ENCODE measurements around the gene TEX14.
"Not testable (repeated sequence)": the region's sequence is repeated elsewhere in the genome, so short reads cannot be mapped to it uniquely, and the experiment has no call there.

The TEX14 gene

DNA sequence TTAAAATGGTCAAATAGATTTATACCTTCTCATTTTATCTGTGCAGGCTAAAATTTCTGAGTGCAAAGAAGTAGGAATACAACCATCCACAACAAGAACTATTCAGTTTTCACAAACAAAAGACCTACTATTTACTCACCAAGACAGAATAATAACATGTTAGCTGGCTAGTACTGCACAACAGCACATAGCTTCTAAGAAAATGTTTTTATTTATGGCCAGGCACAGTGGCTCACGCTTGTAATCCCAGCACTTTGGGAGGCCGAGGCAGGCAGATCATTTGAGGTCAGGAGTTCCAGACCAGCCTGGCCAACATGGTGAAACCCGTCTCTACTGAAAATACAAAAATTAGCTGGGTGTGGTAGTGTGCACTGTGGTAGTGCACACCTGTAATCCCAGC is 136.7 kb downstream of the TEX14 start:
- not testable (repeated sequence) for DNase-seq

DNA sequence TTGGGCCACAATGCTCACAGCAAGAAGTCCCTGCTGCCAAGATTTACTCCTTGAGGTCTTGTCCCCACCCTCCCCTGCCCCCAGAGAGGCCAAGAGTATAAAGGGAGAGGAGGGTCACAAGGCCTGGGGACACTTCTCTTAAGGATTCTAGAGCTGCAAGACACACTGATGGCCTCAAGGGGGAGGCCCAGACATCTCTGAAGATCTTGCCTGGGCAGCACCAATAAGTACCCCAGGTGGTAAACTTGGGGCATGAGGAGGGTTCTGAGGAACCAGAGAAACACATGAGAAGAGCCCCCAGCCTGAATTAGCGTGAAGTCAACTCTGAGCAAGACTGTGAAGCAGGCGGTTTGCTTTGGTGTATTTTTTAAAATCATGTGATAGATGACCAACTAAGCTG is 150.6 kb downstream of the TEX14 start:
- no peak for DNase-seq

DNA sequence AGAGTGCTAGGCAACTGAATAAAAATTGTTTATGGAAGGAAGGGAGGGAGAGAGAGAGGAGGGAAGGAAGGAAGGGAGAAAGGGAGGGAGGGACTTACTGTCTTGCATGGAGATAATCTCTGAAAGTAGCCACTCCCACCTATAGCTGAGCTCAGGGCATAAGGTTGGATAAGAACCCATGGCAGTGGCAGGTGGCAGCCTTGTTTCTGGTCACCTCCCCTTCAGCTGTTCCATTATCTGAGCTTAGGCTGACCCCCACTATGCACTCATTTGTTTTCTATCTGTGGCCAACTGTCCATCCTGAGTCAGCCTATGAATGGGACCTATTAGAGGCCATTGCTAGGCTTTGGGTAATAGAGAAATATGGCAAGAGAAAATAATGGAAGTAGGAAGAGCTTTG is 152.1 kb downstream of the TEX14 start:
- DNase-seq = no peak

DNA sequence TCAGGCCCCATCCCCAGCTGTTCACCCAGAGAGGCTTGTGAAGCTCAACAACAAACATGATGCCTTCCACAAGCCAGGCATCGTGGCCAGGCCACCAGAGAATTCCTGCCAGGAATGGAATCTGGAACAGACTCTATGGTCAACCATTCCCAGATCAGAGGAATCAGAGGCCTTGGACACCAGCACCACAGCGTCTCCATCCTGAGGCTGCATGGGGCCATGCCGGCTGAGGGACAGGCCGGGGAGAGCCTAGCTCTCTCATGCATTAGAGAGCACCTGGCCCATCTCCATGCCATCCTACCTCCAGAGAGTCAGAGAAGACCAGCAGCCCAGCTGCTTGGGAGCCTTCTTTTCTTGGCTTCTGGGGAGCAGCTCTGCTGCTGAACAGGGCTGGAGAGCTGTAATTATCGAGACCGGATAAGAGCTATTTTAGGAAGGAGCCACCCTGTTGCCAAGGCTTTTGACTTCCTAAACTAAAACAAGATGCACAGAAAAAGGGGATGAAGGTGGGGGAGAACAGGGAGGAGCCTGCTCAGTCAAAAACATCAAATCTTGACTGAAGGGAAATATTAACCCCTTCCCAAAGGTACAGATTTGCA is 152.9 kb downstream of the TEX14 start:
- no peak for DNase-seq

DNA sequence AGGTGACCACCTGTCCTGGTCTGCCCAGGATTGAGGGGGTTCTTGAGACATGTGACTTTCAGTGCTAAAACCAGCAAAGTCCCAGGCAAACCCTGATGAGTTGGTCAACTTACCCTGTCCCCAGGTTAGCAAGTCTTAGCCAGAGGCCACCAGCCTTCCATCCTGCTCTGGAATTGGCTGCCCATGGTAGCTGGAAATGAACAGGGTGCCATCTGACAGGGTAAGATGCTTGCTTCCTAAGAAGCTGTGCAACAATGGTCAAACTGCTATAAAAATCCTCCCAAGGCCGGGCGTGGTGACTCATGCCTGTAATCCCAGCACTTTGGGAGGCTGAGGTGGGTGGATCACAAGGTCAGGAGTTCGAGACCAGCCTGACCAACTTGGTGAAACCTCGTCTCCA is 154.6 kb downstream of the TEX14 start:
- no peak for DNase-seq

DNA sequence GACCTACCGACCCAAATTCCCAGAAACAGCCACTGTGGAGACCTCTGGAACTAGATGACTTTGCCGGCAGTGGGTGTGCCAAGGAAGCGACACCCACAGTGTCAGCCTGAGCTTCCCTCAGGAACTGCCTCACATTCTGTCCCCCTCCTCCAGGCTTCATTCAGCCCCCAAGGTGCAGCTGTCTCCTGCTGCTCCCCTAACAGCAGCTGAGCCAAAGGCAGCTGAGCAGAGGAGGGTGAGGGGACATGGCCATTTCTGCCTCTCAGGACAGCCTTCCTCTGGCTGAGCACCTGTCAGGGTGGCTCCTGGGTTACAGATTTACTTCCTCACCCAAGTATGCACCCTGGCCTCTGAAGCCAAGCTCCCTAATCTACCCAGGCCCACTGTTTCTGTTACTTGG is 155.3 kb downstream of the TEX14 start:
- no peak for DNase-seq

DNA sequence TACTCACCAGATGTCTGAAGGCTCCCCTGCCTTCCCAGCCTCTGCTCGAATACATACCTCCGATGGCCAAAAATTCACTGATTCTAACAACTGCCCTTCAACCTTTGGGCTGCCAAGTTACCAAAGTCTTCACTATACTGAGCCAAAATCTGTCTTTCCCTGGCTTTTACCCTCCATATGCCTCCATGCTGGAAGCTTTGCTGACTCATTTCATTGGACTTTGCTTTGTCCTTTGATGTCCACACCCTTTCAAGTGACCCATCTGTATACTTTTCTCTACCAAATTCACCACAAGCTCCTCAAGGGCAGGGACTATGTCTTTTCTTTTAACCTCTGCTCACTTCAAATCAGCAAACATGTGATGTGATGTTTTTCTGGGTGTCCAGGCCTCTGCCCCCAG is 156.4 kb downstream of the TEX14 start:
- DNase-seq = no peak

DNA sequence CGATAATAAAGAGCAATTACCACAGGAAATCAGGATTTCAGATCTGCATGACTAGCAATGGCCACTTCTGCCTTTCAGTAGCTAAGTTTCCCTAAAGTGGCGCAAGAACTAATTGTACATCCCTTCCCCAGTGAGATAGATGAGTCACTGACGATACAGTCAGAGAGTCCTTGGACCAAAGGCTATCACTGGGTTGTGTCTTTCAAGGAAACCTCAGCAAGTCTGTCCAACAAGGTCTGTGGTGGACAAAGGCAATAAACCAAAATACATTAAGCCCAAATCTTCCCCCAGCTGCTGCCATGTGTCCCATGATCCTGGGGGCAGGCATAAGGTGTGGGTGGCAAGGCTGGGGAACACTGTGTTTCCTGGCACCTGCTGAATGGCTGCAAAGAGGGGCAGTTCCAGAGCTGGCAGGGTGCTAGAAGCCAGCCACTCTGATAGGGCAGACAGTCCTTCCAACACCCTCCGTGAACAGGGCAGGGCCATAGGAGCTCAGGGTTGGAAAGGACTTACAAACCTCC is 156.9 kb downstream of the TEX14 start:
- DNase-seq = no peak

GRCh38 chr17:58534331-58534730 is 157.5 kb downstream of the TEX14 start:
- no peak for DNase-seq

DNA sequence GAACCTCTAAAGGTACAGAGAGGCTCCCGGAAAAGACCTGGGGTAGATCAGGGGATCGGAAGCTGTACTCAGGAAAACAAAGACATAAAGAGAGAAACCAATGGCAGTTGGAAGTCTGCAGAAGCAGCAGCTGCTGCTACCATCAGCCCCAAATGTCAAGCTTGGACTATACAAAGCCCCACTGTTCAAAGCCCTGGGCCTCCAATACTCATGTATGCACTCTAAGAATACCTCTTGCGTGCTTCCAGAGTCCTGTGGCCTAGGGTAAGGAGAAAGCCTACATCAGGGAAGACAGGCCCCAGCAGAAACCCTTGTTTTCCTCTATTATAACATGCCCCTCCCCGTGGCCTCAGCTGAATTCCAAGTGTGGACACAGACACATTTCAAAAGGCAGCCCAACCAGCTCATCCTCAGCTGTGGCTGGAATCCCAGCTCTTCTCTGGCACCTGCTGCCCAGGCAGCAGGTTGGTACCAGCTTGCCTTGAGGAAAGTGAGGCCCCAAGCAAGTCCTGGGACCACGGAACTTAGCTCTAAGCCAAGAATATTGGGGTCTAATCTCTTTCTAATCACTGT is 158.1 kb downstream of the TEX14 start:
- DNase-seq = no peak

- DNase-seq = no peak
Measured at GRCh38 chr17:58532555-58532951, 159.3 kb downstream of the TEX14 start.

- no peak for DNase-seq
Measured at GRCh38 chr17:58531661-58532554, 159.9 kb downstream of the TEX14 start.

DNA sequence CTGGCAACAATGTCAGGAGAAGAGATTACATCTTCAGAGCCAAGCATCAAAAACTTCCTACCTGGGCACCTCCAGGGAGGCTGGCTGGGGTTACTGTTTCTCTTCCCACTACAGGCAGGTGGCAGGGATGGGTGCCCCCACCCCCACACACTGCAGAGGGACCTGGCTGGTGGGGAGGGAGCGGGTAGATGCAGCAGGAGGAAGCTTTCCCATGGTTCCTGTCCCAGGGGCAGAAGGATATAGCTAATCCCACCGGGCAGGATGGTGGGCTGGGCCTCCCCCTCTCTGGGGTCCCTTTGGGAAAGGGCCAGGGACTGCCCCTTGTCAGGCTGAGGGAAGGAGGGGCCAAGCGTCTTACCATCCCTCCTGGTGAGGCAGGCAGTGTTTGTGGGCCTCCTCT is 160.7 kb downstream of the TEX14 start:
- DNase-seq = no peak

DNA sequence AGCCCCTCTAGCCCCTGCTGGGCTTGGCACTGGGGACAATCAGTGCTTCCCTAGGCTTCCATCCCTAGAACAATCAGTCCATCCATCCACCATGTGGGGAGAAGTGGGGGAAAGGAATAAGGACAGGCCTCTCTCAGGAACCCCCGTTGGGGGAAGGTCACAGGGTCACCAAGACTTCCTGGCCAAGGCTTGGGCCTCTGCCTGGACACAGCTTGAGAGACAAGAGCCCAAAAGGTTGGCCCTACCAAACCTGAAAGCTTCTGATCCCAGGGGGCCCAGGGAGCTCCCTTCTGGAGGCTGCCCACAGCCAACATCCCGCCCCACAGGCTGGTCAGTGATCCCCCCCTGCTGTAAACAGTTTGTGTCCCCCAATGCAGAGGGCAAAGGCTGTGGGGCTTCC is 161.2 kb downstream of the TEX14 start:
- no peak for DNase-seq

GRCh38 chr17:58529275-58529674 is 162.6 kb downstream of the TEX14 start:
- DNase-seq = no peak

GRCh38 chr17:58528443-58528842 is 163.4 kb downstream of the TEX14 start:
- DNase-seq = no peak

- no peak for DNase-seq
Measured at GRCh38 chr17:58527949-58528348, 163.9 kb downstream of the TEX14 start.

DNA sequence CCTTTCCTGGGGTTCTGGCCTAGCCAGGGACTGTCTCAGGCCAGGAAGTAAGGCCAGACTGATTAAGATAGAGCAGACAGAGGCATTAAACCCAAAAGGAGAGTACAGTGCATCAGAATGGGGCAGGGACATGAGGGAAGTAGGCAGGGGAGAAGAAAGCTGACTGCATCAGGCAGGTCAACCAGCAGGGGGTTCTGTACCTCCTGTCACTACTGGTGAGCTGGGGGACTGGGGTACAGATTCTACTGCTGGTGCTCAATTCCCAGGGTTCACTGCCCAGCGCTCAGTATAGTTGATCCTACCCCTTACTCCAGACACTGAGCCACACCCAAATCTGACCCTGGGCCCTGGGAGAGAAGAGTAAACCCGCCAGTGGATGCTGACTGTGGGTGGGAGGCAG is 164.5 kb downstream of the TEX14 start:
- no peak for DNase-seq

- no peak for DNase-seq
Measured at GRCh38 chr17:58525239-58525638, 166.6 kb downstream of the TEX14 start.

GRCh38 chr17:58521680-58522079 is 170.2 kb downstream of the TEX14 start:
- DNase-seq = no peak

GRCh38 chr17:58520843-58521430 is 170.9 kb downstream of the TEX14 start:
- no peak for DNase-seq

GRCh38 chr17:58517928-58518609 is 173.8 kb downstream of the TEX14 start:
- DNase-seq = peak; percentile 99

DNA sequence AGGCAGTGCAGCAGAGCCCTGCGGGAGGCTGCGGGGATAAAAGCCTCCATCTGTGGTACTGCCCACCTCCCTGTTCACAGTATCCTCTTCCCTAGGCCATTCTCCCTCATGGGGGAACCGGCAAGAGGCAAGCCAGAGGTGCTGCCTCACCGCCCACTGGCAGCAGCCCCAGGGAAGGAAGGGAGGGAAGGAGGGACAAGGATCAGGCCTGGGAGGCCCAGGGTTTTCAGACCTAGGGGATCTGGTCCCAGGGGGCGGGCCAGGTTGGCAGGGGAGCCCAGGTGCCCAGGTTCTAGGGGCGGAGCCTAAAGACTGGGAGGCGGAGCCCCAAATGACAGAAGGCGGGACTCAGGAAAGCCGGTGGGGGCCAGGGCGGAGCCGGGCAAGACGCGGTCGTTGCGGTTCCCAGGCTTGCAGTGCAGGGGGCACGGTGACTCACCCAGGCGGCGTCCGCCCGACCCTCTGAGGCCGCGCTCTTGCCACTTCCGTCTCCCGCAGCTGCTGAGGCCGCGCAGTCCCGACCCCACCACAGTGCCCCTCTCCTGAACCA is 174.4 kb downstream of the TEX14 start:
- DNase-seq = no peak

Measured in GF-D8 (cell line).